IMR-90 (cell line): ENCODE data around the gene MAML2. TPM values are rescaled to one million over a fixed set of nuclear protein-coding genes. Genes with fewer than 3 reads are reported as not detected.

Source experiments
- ATAC-seq: fragments of 200-7000 bp; cut with Tn5 transposase; 2 replicates; pipeline ENCODE4 v1.9.1; 2020; ENCODE audit warnings: low read depth, mild to moderate bottlenecking, moderate library complexity
- BruUV-seq: library from RNA; stranded (reverse); fragments of 400-500 nt; replicated peaks from 2 replicates; lab custom pipeline; 2021; lab: Mats Ljungman, UMichigan
- CTCF ChIA-PET: fragments of 300-600 bp; formaldehyde crosslinking; extraction: SDS; loops from one replicate; lab custom pipeline; 2021; ENCODE audit warnings: antibody characterized with exemption; lab: Yijun Ruan, JAX
- POLR2A ChIA-PET: fragments of 300-600 bp; sonication (Branson Sonifier 250); formaldehyde crosslinking; loops from one replicate; lab custom pipeline; 2022; ENCODE audit warnings: antibody characterized with exemption; ENCODE audit not compliant: unreplicated experiment; lab: Charles Lee
- DNase-seq: peaks from one replicate; pipeline ENCODE4 v3.0.0; 2013
- H2AFZ ChIP-seq: replicated peaks from 2 replicates; pipeline ENCODE3; 2013; ENCODE audit warnings: low read length, mild to moderate bottlenecking; ENCODE audit not compliant: poor library complexity
- H2AK5ac ChIP-seq: 2 replicates; pipeline ENCODE4 v1.6.1; 2013; ENCODE audit warnings: low read depth, low read length, inconsistent platforms
- H2AK9ac ChIP-seq: replicated peaks from 2 replicates; pipeline ENCODE3; 2013; ENCODE audit warnings: mild to moderate bottlenecking, low read depth, low read length, moderate library complexity; ENCODE audit not compliant: poor library complexity
- H2BK120ac ChIP-seq: 2 replicates; pipeline ENCODE4 v1.6.1; 2013; ENCODE audit warnings: low read depth, low read length, inconsistent platforms
- H2BK15ac ChIP-seq: 3 replicates; pipeline ENCODE4 v1.6.1; 2013; ENCODE audit warnings: low read depth, low read length, inconsistent platforms
- H2BK20ac ChIP-seq: 2 replicates; pipeline ENCODE4 v1.6.1; 2013; ENCODE audit warnings: low read depth, mild to moderate bottlenecking, inconsistent platforms, low read length, moderate library complexity
- H2BK5ac ChIP-seq: 2 replicates; pipeline ENCODE4 v1.6.1; 2013; ENCODE audit warnings: mild to moderate bottlenecking, low read depth, low read length, inconsistent platforms; ENCODE audit not compliant: poor library complexity, severe bottlenecking
- H3K14ac ChIP-seq: replicated peaks from 2 replicates; pipeline ENCODE4 v1.6.1; 2013; ENCODE audit warnings: low read depth, low read length, inconsistent platforms
- H3K18ac ChIP-seq: 2 replicates; pipeline ENCODE4 v1.6.1; 2013; ENCODE audit warnings: low read depth, low read length, control low read depth
- H3K23ac ChIP-seq: 2 replicates; pipeline ENCODE4 v1.6.1; 2013; ENCODE audit warnings: low read depth, low read length, inconsistent platforms
- H3K27ac ChIP-seq: 2 replicates; pipeline ENCODE4 v1.5.1; 2013; ENCODE audit warnings: mild to moderate bottlenecking, control low read depth, low read length; ENCODE audit not compliant: insufficient read depth
- H3K27me3 ChIP-seq: 2 replicates; pipeline ENCODE4 v1.6.1; 2013; ENCODE audit warnings: low read length; ENCODE audit not compliant: control insufficient read depth, insufficient read depth
- H3K36me3 ChIP-seq: 2 replicates; pipeline ENCODE4 v1.6.1; 2013; ENCODE audit warnings: low read length, mixed read lengths; ENCODE audit not compliant: control insufficient read depth, insufficient read depth
- H3K4ac ChIP-seq: 2 replicates; pipeline ENCODE4 v1.6.1; 2013; ENCODE audit warnings: low read depth, low read length, inconsistent platforms
- H3K4me1 ChIP-seq: 2 replicates; pipeline ENCODE4 v1.6.1; 2013; ENCODE audit warnings: low read length, mixed read lengths; ENCODE audit not compliant: control insufficient read depth, insufficient read depth
- H3K4me2 ChIP-seq: 2 replicates; pipeline ENCODE4 v1.6.1; 2013; ENCODE audit warnings: low read depth, mild to moderate bottlenecking, control low read depth, low read length, moderate library complexity
- H3K4me3 ChIP-seq: 2 replicates; pipeline ENCODE4 v1.5.1; 2013; ENCODE audit warnings: low read depth, mild to moderate bottlenecking, control low read depth, low read length, moderate library complexity; ENCODE audit not compliant: insufficient read depth
- H3K56ac ChIP-seq: 2 replicates; pipeline ENCODE4 v1.6.1; 2013; ENCODE audit warnings: low read length, inconsistent platforms; ENCODE audit not compliant: insufficient read depth; ENCODE audit errors: extremely low read depth
- H3K79me1 ChIP-seq, 2 experiments: 2 replicates each; pipeline ENCODE4 v1.6.1; 2013; ENCODE audit warnings: low read length in 2 of 2, inconsistent platforms in 1 of 2, low read depth in 1 of 2
- H3K9ac ChIP-seq: 2 replicates; pipeline ENCODE4 v1.6.1; 2013; ENCODE audit warnings: low read depth, low read length, control low read depth
- H3K9me1 ChIP-seq: 2 replicates; pipeline ENCODE4 v1.6.1; 2013; ENCODE audit warnings: low read length, inconsistent platforms; ENCODE audit not compliant: insufficient read depth
- H3K9me3 ChIP-seq: 2 replicates; pipeline ENCODE4 v1.6.1; 2013; ENCODE audit warnings: low read length; ENCODE audit not compliant: control insufficient read depth, insufficient read depth
- H4K20me1 ChIP-seq: 2 replicates; pipeline ENCODE4 v1.6.1; 2013; ENCODE audit warnings: low read length, inconsistent platforms; ENCODE audit not compliant: insufficient read depth
- H4K5ac ChIP-seq: 2 replicates; pipeline ENCODE4 v1.6.1; 2013; ENCODE audit warnings: mild to moderate bottlenecking, low read depth, low read length, control low read depth
- H4K8ac ChIP-seq, 2 experiments: 2 replicates each; pipeline ENCODE4 v1.6.1; 2013; ENCODE audit warnings: low read depth in 2 of 2, low read length in 2 of 2, control low read depth in 1 of 2, inconsistent platforms in 1 of 2
- H4K91ac ChIP-seq: 2 replicates; pipeline ENCODE4 v1.6.1; 2013; ENCODE audit warnings: low read depth, low read length, inconsistent platforms; ENCODE audit not compliant: insufficient read depth
- CEBPB ChIP-seq: IDR thresholded peaks from 2 replicates; pipeline ENCODE4 v1.6.1; 2012; ENCODE audit warnings: low read depth, low read length, improper control_type of control experiment
- CTCF ChIP-seq: conservative IDR thresholded peaks from 2 replicates; pipeline ENCODE4 v1.5.1; 2012; ENCODE audit warnings: mild to moderate bottlenecking, low read depth, low read length, improper control_type of control experiment
- MAFK ChIP-seq: IDR thresholded peaks from 2 replicates; pipeline ENCODE4 v1.6.1; 2012; ENCODE audit warnings: low read depth, low read length, improper control_type of control experiment
- NFE2L2 ChIP-seq: fragments of 150-350 bp; IDR thresholded peaks from 2 replicates; pipeline ENCODE4 v1.6.1; 2016; ENCODE audit warnings: low read depth, mild to moderate bottlenecking, low read length
- RAD21 ChIP-seq: IDR thresholded peaks from 2 replicates; pipeline ENCODE4 v1.6.1; 2012; ENCODE audit warnings: low read length, improper control_type of control experiment
- RFX5 ChIP-seq: IDR thresholded peaks from 2 replicates; pipeline ENCODE4 v1.8.0; 2012; ENCODE audit warnings: low read depth, mild to moderate bottlenecking, low read length, moderate library complexity
- SMC3 ChIP-seq: fragments of 150-350 bp; IDR thresholded peaks from 2 replicates; pipeline ENCODE4 v1.6.1; 2016; ENCODE audit warnings: low read depth, mild to moderate bottlenecking, antibody characterized with exemption, low read length, moderate library complexity
- WGBS, 2 experiments: methylation state at CpG; one replicate each; pipeline versions ENCODE4 v1.1.5 to v1.1.7; 2013; ENCODE audit warnings: missing lambda C conversion rate in 2 of 2; ENCODE audit not compliant: insufficient read length in 1 of 2; ENCODE audit errors: extremely low coverage in 2 of 2; 5-methylcytosine and 5-hydroxymethylcytosine counted together
- dilution Hi-C: fragments of 300-500 bp; cut with HindIII; formaldehyde crosslinking; loops from one replicate; pipeline ENCODE4 v1.14.3; 2018; ENCODE audit warnings: low sequenced_read_pairs; ENCODE audit not compliant: unreplicated experiment
- in situ Hi-C: fragments of 300-500 bp; cut with MboI; formaldehyde crosslinking; loops from 3 replicates; pipeline ENCODE4 v1.14.3; 2019; ENCODE audit warnings: low sequenced_read_pairs, inconsistent platforms, mixed read lengths
- intact Hi-C: fragments of 100-400 bp; cut with micrococcal nuclease; formaldehyde crosslinking; loops from 2 replicates; pipeline ENCODE4 v1.10.0; 2022
- polyA plus RNA-seq, 3 experiments: library from polyadenylated mRNA; depleted of rRNA; stranded (reverse); fragments of >200 nt; gene quantifications; 2 replicates each; pipeline ENCODE4 v1.2.3, GENCODE V29; 2012; ENCODE audit warnings: low replicate concordance in 1 of 3
- total RNA-seq: library from RNA; depleted of rRNA; stranded (reverse); fragments of >200 nt; gene quantifications from 2 replicates; pipeline ENCODE4 v1.2.3, GENCODE V29; 2012

Gene MAML2
- total and polyA plus RNA-seq, 2 of the 4 experiments (the other 2 are of a cell fraction), result 15.0 to 19.5 TPM

- H2AFZ ChIP-seq, result no peak overlapping the region
- H3K9me3 ChIP-seq, result no peaks in the 10 kb centered on the region
- TF ChIP-seq MAFK (no peak), CEBPB (no peak), RAD21 (no peak), SMC3 (no peak), CTCF (no peak), RFX5 (no peak), NFE2L2 (no peak)
- no peak overlapping the region for H3K56ac ChIP-seq
- peak overlapping the region; percentile 34; the same call in 1 of the 2 replicates for H3K14ac ChIP-seq
- H2BK120ac ChIP-seq, result peak overlapping the region; percentile 58; the same call in 1 of the 2 replicates
- in situ Hi-C loops, result no loop called here
- dilution Hi-C loops, result no loop called here
- CTCF ChIA-PET, result interaction anchor here (0.6 kb wide), 1 partner anchor 132 kb away, joined by 3 read pairs; no protein-coding TSS in a partner anchor
- peaks cover 37 to 69% of the 10 kb centered on the region in 2 experiments for H3K79me1 ChIP-seq
- peak overlapping the region; percentile 22; the same call in 1 of the 2 replicates for H3K23ac ChIP-seq
- peak overlapping the region; percentile 23; the same call in 1 of the 2 replicates for H2AK5ac ChIP-seq
- no peaks in the 10 kb centered on the region for H4K20me1 ChIP-seq
- peak overlapping the region; percentile 10; the same call in 1 of the 2 replicates for H3K4ac ChIP-seq
- H3K18ac ChIP-seq, result peak overlapping the region; percentile 56; the same call in 1 of the 2 replicates
- peak overlapping the region; percentile 54; the same call in 1 of the 3 replicates for H2BK15ac ChIP-seq
- DNase-seq (no peak), ATAC-seq (no peak)
- peak overlapping the region; percentile 33; the same call in 1 of the 2 replicates for H2BK20ac ChIP-seq
- no peak overlapping the region for H3K4me3 ChIP-seq
- H3K27me3 ChIP-seq, result no peaks in the 10 kb centered on the region
- no CpG with 5 or more reads among the region's 5 CpGs for WGBS, 2 experiments
- no peak overlapping the region for H3K4me2 ChIP-seq
- H3K9me1 ChIP-seq, result peaks cover 3% of the 10 kb centered on the region
- H3K27ac ChIP-seq, result no peak overlapping the region; the same call in 1 of the 2 replicates
- peak overlapping the region; percentile 72 for H2BK5ac ChIP-seq
- H3K4me1 ChIP-seq, result peaks cover 16% of the 10 kb centered on the region
- POLR2A ChIA-PET, result no interaction called here
- BruUV-seq, result no TSS peak
- H4K8ac ChIP-seq, result peak overlapping the region; percentile 19 to 51; a peak in 1 of 4 replicates
- intact Hi-C loops, result loop anchor here (10.0 kb wide), 1 partner anchor 306 kb away; the partner anchor contains the start of gene MTMR2
- no peak overlapping the region for H4K5ac ChIP-seq
- peaks cover 1% of the 10 kb centered on the region; the same call in 1 of the 2 replicates for H3K36me3 ChIP-seq
- H3K9ac ChIP-seq, result no peak overlapping the region
- H2AK9ac ChIP-seq, result no peak overlapping the region
- H4K91ac ChIP-seq, result no peak overlapping the region
Observed at GRCh38 chr11:96230686-96231085, 112.3 kb downstream of the MAML2 start.
